T-cell (primary cell): ENCODE data around the gene CEACAM16. TPM values are rescaled to one million over a fixed set of nuclear protein-coding genes. Genes with fewer than 3 reads are reported as not detected.

Source experiments
- ATAC-seq, 4 experiments: fragments of 200-7000 bp in 3 of 4; fragments of 150-1000 bp in 1 of 4; cut with Tn5 transposase; replicated peaks in 1 of 4; 1 replicate in 3 of 4; 2 replicates in 1 of 4; pipeline ENCODE4 v1.10.0; 2021; ENCODE audit warnings: moderate library complexity in 3 of 4, mild to moderate bottlenecking in 2 of 4, moderate number of reproducible peaks in 1 of 4
- CTCF ChIA-PET, 2 donors: fragments of 300-600 bp; sonication (Branson Sonifier 250); formaldehyde crosslinking; loops; one replicate each; lab custom pipeline; 2022; ENCODE audit warnings: antibody characterized with exemption in 2 of 2; lab: Charles Lee
- POLR2A ChIA-PET, 2 donors: fragments of 300-600 bp; sonication (Branson Sonifier 250); formaldehyde crosslinking; loops; one replicate each; lab custom pipeline; 2022; ENCODE audit warnings: antibody characterized with exemption in 2 of 2; lab: Charles Lee
- DNase-seq, 35 experiments: peaks; one replicate each; pipeline versions ENCODE4 v3.0.0 to v3.0.0-alpha.2; 2013 to 2023
- H3K27ac ChIP-seq: one replicate; pipeline ENCODE4 v1.5.1; 2013; ENCODE audit warnings: low read length
- H3K27me3 ChIP-seq, 2 experiments: replicated peaks in 1 of 2; 1 replicate in 1 of 2; 2 replicates in 1 of 2; pipeline versions ENCODE4 v1.6.1 to v1.7.0; 2013; ENCODE audit warnings: low read length in 1 of 2, mixed read lengths in 1 of 2; ENCODE audit not compliant: control insufficient read depth in 2 of 2, insufficient read depth in 2 of 2; ENCODE audit errors: extremely low read depth in 1 of 2
- H3K36me3 ChIP-seq, 2 donors: 1 replicate in 1 of 2; 2 replicates in 1 of 2; pipeline versions ENCODE4 v1.6.1 to v1.7.0; 2013; ENCODE audit warnings: low read length in 1 of 2; ENCODE audit not compliant: control insufficient read depth in 2 of 2, insufficient read depth in 1 of 2; ENCODE audit errors: extremely low read depth in 1 of 2
- H3K4me1 ChIP-seq, 2 experiments: 1 replicate in 1 of 2; 2 replicates in 1 of 2; pipeline versions ENCODE4 v1.6.1 to v1.7.0; 2013; ENCODE audit warnings: low read length in 2 of 2, mixed read lengths in 1 of 2; ENCODE audit not compliant: insufficient read depth in 2 of 2, control insufficient read depth in 1 of 2; ENCODE audit errors: extremely low read depth in 1 of 2
- H3K4me3 ChIP-seq, 2 donors: 1 replicate in 1 of 2; 2 replicates in 1 of 2; pipeline versions ENCODE4 v1.5.1 to v1.7.0; 2013; ENCODE audit warnings: mild to moderate bottlenecking in 2 of 2, low read length in 1 of 2, moderate library complexity in 1 of 2; ENCODE audit not compliant: control insufficient read depth in 1 of 2; ENCODE audit errors: extremely low read depth in 1 of 2
- H3K9me3 ChIP-seq: 2 replicates; pipeline ENCODE4 v1.7.0; 2013
- H3K27ac Mint-ChIP-seq, 2 donors: one replicate each; pipeline ENCODE4 v1.8.0; 2020 to 2021; ENCODE audit warnings: mild to moderate bottlenecking in 2 of 2, mixed read lengths in 2 of 2
- H3K27me3 Mint-ChIP-seq, 2 donors: one replicate each; pipeline ENCODE4 v1.8.0; 2021 to 2022; ENCODE audit warnings: mixed read lengths in 2 of 2
- H3K36me3 Mint-ChIP-seq: one replicate; pipeline ENCODE4 v1.8.0; 2021; ENCODE audit warnings: mixed read lengths
- H3K4me1 Mint-ChIP-seq, 3 donors: one replicate each; pipeline ENCODE4 v1.8.0; 2020 to 2022; ENCODE audit warnings: mixed read lengths in 3 of 3, mild to moderate bottlenecking in 1 of 3
- H3K4me3 Mint-ChIP-seq, 3 donors: one replicate each; pipeline ENCODE4 v1.8.0; 2020 to 2022; ENCODE audit warnings: mild to moderate bottlenecking in 3 of 3, mixed read lengths in 3 of 3, moderate library complexity in 3 of 3
- H3K9me3 Mint-ChIP-seq, 3 donors: one replicate each; pipeline ENCODE4 v1.8.0; 2020 to 2022; ENCODE audit warnings: mixed read lengths in 3 of 3
- WGBS: methylation state at CpG from one replicate; pipeline ENCODE4 v1.1.5; 2013; ENCODE audit warnings: missing lambda C conversion rate; ENCODE audit not compliant: insufficient coverage; 5-methylcytosine and 5-hydroxymethylcytosine counted together
- total RNA-seq, 35 experiments: library from RNA in 6 of 35; stranded (reverse) in 6 of 35; fragments of 120-200 nt in 1 of 35; gene quantifications; one replicate each; pipeline versions ENCODE4 v1.2.1 to v1.2.4 and lab custom pipeline; 2013 to 2026

The CEACAM16 gene
- total RNA-seq, 5 donors from 2014 or later (not counting 1 experiment from before 2014, with no cell fraction given): not detected

- Mint-ChIP-seq H3K4me1 (no peaks in the 10 kb centered on the region), H3K27me3 (peaks cover 0 to 2% of the 10 kb centered on the region in 2 donors), H3K4me3 (no peak overlapping the region), H3K36me3 (no peaks in the 10 kb centered on the region), H3K27ac (no peak overlapping the region), H3K9me3 (no peaks in the 10 kb centered on the region)
- CTCF ChIA-PET: no interaction called here
- WGBS: no CpG with 5 or more reads among the region's 4 CpGs
- POLR2A ChIA-PET: no interaction called here
- DNase-seq (no peak), ATAC-seq (no peak)
- H3K36me3 ChIP-seq: no peaks in the 10 kb centered on the region
- no peaks in the 10 kb centered on the region for H3K4me1 ChIP-seq
- no peaks in the 10 kb centered on the region for H3K9me3 ChIP-seq
- no peak overlapping the region for H3K27ac ChIP-seq
- H3K27me3 ChIP-seq: peaks cover 0 to 24% of the 10 kb centered on the region in 2 experiments
- H3K4me3 ChIP-seq: no peak overlapping the region
Observed at GRCh38 chr19:44673510-44673909, 25.4 kb upstream of the CEACAM16 start.

- DNase-seq: no peak
- Mint-ChIP-seq H3K27ac (no peak overlapping the region), H3K27me3 (peaks cover 2% of the 10 kb centered on the region in 2 donors), H3K36me3 (no peaks in the 10 kb centered on the region), H3K4me1 (no peaks in the 10 kb centered on the region), H3K4me3 (no peak overlapping the region), H3K9me3 (no peaks in the 10 kb centered on the region)
- no peak overlapping the region for H3K4me3 ChIP-seq
- no peaks in the 10 kb centered on the region for H3K9me3 ChIP-seq
- H3K4me1 ChIP-seq: no peaks in the 10 kb centered on the region
- H3K27ac ChIP-seq: no peak overlapping the region
- ChIA-PET CTCF (no interaction called here), POLR2A (no interaction called here)
- H3K27me3 ChIP-seq: peaks cover 0 to 23% of the 10 kb centered on the region in 2 experiments
- no peak for ATAC-seq
- whole genome bisulfite sequencing: 90% methylated on average over 5 of the region's 6 CpGs
- H3K36me3 ChIP-seq: no peaks in the 10 kb centered on the region
Observed at GRCh38 chr19:44675521-44675920, 23.4 kb upstream of the CEACAM16 start.

- Histone ChIP-seq H3K27ac (no peak overlapping the region), H3K4me1 (no peaks in the 10 kb centered on the region), H3K36me3 (no peaks in the 10 kb centered on the region), H3K4me3 (no peak overlapping the region), H3K9me3 (no peaks in the 10 kb centered on the region), H3K27me3 (peaks cover 0 to 19% of the 10 kb centered on the region in 2 experiments)
- ChIA-PET POLR2A (interaction anchor here in 1 of 2 donors (0.6 to 0.7 kb wide), 2 partner anchors 23 to 1356 kb away, joined by 3 read pairs; no protein-coding TSS in a partner anchor), CTCF (no interaction called here)
- H3K4me1 Mint-ChIP-seq: no peaks in the 10 kb centered on the region
- H3K9me3 Mint-ChIP-seq: no peaks in the 10 kb centered on the region
- WGBS: 93% methylated on average over 2 of the region's 8 CpGs
- no peak overlapping the region for H3K4me3 Mint-ChIP-seq
- no peaks in the 10 kb centered on the region for H3K36me3 Mint-ChIP-seq
- H3K27ac Mint-ChIP-seq: no peak overlapping the region
- peaks cover 3% of the 10 kb centered on the region in 2 donors for H3K27me3 Mint-ChIP-seq
- DNase-seq (no peak), ATAC-seq (no peak)
Observed at GRCh38 chr19:44677019-44677811, 21.7 kb upstream of the CEACAM16 start.

- Mint-ChIP-seq H3K27ac (no peak overlapping the region), H3K9me3 (no peaks in the 10 kb centered on the region), H3K4me3 (no peak overlapping the region), H3K36me3 (no peaks in the 10 kb centered on the region), H3K27me3 (peaks cover 6 to 13% of the 10 kb centered on the region in 2 donors), H3K4me1 (peaks cover 5 to 7% (median 6%) of the 10 kb centered on the region in 3 donors)
- ATAC-seq: no peak
- H3K9me3 ChIP-seq: no peaks in the 10 kb centered on the region
- CTCF ChIA-PET: no interaction called here
- peaks cover 0 to 27% of the 10 kb centered on the region in 2 experiments for H3K27me3 ChIP-seq
- no peak overlapping the region for H3K27ac ChIP-seq
- no peaks in the 10 kb centered on the region for H3K36me3 ChIP-seq
- POLR2A ChIA-PET: no interaction called here
- peaks cover 0 to 6% of the 10 kb centered on the region in 2 experiments for H3K4me1 ChIP-seq
- DNase-seq: no peak
- no peak overlapping the region for H3K4me3 ChIP-seq
Observed at GRCh38 chr19:44680536-44680935, 18.4 kb upstream of the CEACAM16 start.

- no peak overlapping the region for H3K27ac Mint-ChIP-seq
Observed at GRCh38 chr19:44681992-44682790, 16.8 kb upstream of the CEACAM16 start.

GRCh38 chr19:44682807-44683206 lies 16.1 kb upstream of the CEACAM16 start:
- ChIA-PET POLR2A (no interaction called here), CTCF (no interaction called here)
- no peak overlapping the region for H3K4me3 ChIP-seq
- Mint-ChIP-seq H3K27me3 (peaks cover 11 to 21% of the 10 kb centered on the region in 2 donors), H3K9me3 (no peaks in the 10 kb centered on the region), H3K4me3 (no peak overlapping the region), H3K4me1 (peaks cover 5 to 7% (median 6%) of the 10 kb centered on the region in 3 donors), H3K36me3 (no peaks in the 10 kb centered on the region), H3K27ac (no peak overlapping the region)
- H3K4me1 ChIP-seq: peaks cover 0 to 6% of the 10 kb centered on the region in 2 experiments
- peaks cover 0 to 29% of the 10 kb centered on the region in 2 experiments for H3K27me3 ChIP-seq
- DNase-seq: no peak
- no peaks in the 10 kb centered on the region for H3K36me3 ChIP-seq
- WGBS: 83% methylated on average over 2 of the region's 2 CpGs
- H3K27ac ChIP-seq: no peak overlapping the region
- ATAC-seq: no peak
- H3K9me3 ChIP-seq: no peaks in the 10 kb centered on the region

More at GRCh38 chr19:44681992-44682790, 16.8 kb upstream of the CEACAM16 start:
- Mint-ChIP-seq H3K4me3 (no peak overlapping the region), H3K27me3 (peaks cover 10 to 19% of the 10 kb centered on the region in 2 donors), H3K9me3 (no peaks in the 10 kb centered on the region), H3K4me1 (peaks cover 5 to 7% (median 6%) of the 10 kb centered on the region in 3 donors), H3K36me3 (no peaks in the 10 kb centered on the region)
- CTCF ChIA-PET: no interaction called here
- no peak for DNase-seq
- no peak for ATAC-seq
- Histone ChIP-seq H3K27ac (no peak overlapping the region), H3K9me3 (no peaks in the 10 kb centered on the region), H3K4me1 (peaks cover 0 to 6% of the 10 kb centered on the region in 2 experiments), H3K4me3 (no peak overlapping the region), H3K27me3 (peaks cover 0 to 29% of the 10 kb centered on the region in 2 experiments), H3K36me3 (no peaks in the 10 kb centered on the region)
- WGBS: 85% methylated on average over 4 of the region's 15 CpGs
- POLR2A ChIA-PET: no interaction called here
